Hypothalamus (tissue), 51 donors: ENCODE results near the gene SPRED2.

ENCODE experiments used
- DNase-seq, 51 donors: peaks; one replicate each; lab custom pipeline; 2025; lab: John Stamatoyannopoulos, UW

The SPRED2 gene

GRCh38 chr2:65443509-65444186 lies 11.2 kb upstream of the SPRED2 start:
- no peak for DNase-seq

- DNase-seq = no peak
These were observed 10.1 kb upstream of the SPRED2 start for GRCh38 chr2:65442420-65443020.

- DNase-seq = no peak
These were observed 5.9 kb upstream of the SPRED2 start for GRCh38 chr2:65438137-65438899.

GRCh38 chr2:65437392-65438135 lies 5.2 kb upstream of the SPRED2 start:
- DNase-seq = no peak

- peak in 2 of 51 donors; percentile 34 to 46 for DNase-seq
These were observed 4.4 kb upstream of the SPRED2 start for GRCh38 chr2:65436824-65437221.

- peak; percentile 39 to 97 (median 79) for DNase-seq
These were observed 3.9 kb upstream of the SPRED2 start for GRCh38 chr2:65436169-65436823.

- DNase-seq = peak; percentile 46 to 90 (median 82)
These were observed 3.3 kb upstream of the SPRED2 start for GRCh38 chr2:65435625-65436168.

GRCh38 chr2:65434592-65435241 lies 2.3 kb upstream of the SPRED2 start:
- DNase-seq = peak in 1 of 51 donors; percentile 17

GRCh38 chr2:65431421-65432226 lies 775 bp downstream of the SPRED2 start:
- peak in 40 of 51 donors; percentile 11 to 83 (median 57) for DNase-seq

- peak in 50 of 51 donors; percentile 7 to 82 (median 60) for DNase-seq
These were observed 1.6 kb downstream of the SPRED2 start for GRCh38 chr2:65430603-65431420.

GRCh38 chr2:65429786-65430602 lies 2.4 kb downstream of the SPRED2 start:
- peak in 2 of 51 donors; percentile 42 to 53 for DNase-seq

- DNase-seq = no peak
These were observed 4.9 kb downstream of the SPRED2 start for GRCh38 chr2:65427532-65427931.

GRCh38 chr2:65425276-65425675 lies 7.1 kb downstream of the SPRED2 start:
- no peak for DNase-seq

GRCh38 chr2:65424391-65424790 lies 8.0 kb downstream of the SPRED2 start:
- DNase-seq = no peak

GRCh38 chr2:65421432-65421748 lies 11.0 kb downstream of the SPRED2 start:
- DNase-seq = no peak

GRCh38 chr2:65420712-65421431 lies 11.5 kb downstream of the SPRED2 start:
- no peak for DNase-seq
